Sciatic nerve (tissue), 2 donors: Measurements from ENCODE around the gene PCNX2. TPM values are rescaled to one million over a fixed set of nuclear protein-coding genes. Genes with fewer than 3 reads are reported as not detected.

Source experiments
- ATAC-seq: fragments of 200-7000 bp; cut with Tn5 transposase; one replicate; pipeline ENCODE4 v1.9.1; 2020; ENCODE audit warnings: mild to moderate bottlenecking, moderate library complexity
- DNase-seq: peaks from one replicate; pipeline ENCODE4 v3.0.0-alpha.2; 2020; ENCODE audit warnings: low spot score
- intact Hi-C: fragments of 100-400 bp; cut with DNase I; formaldehyde crosslinking; loops from one replicate; pipeline ENCODE4 v1.14.2; 2022
- total RNA-seq: library from RNA; stranded (reverse); fragmentation: NEBNext Ultra II Directional; extraction: Animal tissue kit (Norgen Biotek cat#: 25700); gene quantifications from one replicate; pipeline ENCODE4 v1.2.1, GENCODE V29; 2021
- donor health status: DM: no; HTN: no; CAD: no.
- donor health status: DM: no; HTN: no; CAD: no.

Gene PCNX2
- total RNA-seq, 1 donor from 2014 or later: 16.2 TPM

GRCh38 chr1:233269656-233270055, 25.9 kb downstream of the PCNX2 start:
- intact Hi-C loops: no loop called here
- DNase-seq: no peak
- ATAC-seq: no peak

DNA sequence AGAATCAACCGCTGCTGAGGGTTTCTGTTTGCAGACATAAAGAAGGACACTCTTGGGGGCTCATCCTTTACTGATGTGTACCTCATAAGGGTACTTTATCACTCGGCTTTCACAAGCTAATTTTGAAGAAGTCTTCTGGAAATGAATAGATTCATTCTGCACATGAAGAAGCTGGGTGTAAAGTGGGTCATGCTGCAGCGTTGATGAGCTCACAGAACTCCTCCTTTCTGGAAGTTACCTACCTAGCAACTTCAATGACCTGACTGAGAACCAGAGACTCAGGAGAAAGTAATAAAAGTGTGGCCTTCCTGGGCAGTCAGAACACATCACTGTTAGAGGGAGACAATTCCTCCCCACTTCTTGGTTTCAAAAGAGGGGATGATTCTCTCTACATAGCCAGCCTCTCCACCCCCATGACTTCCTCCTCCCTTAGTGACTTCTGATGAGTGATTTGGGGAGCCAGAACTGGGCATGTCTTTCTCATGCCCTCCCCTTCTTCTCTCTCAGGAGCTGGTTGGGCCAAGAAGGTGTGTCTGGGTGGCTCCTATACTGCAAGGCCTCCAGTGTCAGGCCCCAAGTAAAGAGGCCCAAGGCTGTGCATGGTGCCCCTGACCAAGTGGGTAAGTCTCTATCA, 27.0 kb downstream of the PCNX2 start:
- DNase-seq (no peak), ATAC-seq (no peak)
- intact Hi-C loops: no loop called here

DNA sequence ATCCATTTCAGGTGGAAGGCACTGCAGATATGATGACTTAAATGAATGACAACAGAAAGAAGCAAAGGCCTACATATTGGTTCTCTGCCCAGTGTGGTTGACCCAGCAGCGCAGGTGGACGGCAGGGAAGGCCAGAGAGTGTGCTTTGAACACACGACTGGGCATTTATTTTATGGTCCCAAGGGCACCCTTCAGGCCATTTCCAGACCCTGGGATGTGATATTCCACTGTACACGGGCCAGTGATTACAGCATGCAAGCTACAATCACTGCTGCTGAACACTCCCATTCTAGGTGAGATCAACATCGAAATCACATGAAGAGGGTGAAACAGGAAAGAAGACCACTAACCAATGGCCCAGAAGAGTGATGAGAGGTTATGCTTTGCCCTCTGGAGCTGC, 33.8 kb downstream of the PCNX2 start:
- intact Hi-C loops: no loop called here
- no peak for DNase-seq
- ATAC-seq: no peak

DNA sequence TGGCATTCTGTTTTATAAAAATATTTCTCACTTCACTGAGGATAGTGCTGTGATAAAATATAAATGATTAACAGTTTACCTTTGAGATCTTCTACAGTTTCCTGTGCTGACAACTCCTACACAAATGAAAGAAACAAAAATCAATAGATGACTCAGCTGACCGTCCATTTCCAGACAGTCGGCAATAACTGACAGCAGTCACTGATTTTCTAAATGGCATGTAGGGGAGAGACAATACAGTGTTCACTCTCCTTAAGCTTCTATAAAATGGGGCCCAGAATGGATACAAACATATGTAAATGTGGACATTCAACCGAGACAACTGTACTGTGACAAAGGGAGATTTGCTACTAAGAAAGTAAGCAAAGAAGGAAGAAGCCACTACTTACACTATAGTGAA, 34.3 kb downstream of the PCNX2 start:
- DNase-seq (no peak), ATAC-seq (no peak)
- intact Hi-C loops: no loop called here

- intact Hi-C loops: no loop called here
- no peak for ATAC-seq
- no peak for DNase-seq
Observed at GRCh38 chr1:233257786-233258185, 37.7 kb downstream of the PCNX2 start.

GRCh38 chr1:233256789-233257188, 38.7 kb downstream of the PCNX2 start:
- intact Hi-C loops: no loop called here
- ATAC-seq (no peak), DNase-seq (no peak)

GRCh38 chr1:233256191-233256590, 39.3 kb downstream of the PCNX2 start:
- intact Hi-C loops: no loop called here
- DNase-seq (no peak), ATAC-seq (no peak)

GRCh38 chr1:233255145-233255544, 40.4 kb downstream of the PCNX2 start:
- ATAC-seq: no peak
- intact Hi-C loops: no loop called here

DNA sequence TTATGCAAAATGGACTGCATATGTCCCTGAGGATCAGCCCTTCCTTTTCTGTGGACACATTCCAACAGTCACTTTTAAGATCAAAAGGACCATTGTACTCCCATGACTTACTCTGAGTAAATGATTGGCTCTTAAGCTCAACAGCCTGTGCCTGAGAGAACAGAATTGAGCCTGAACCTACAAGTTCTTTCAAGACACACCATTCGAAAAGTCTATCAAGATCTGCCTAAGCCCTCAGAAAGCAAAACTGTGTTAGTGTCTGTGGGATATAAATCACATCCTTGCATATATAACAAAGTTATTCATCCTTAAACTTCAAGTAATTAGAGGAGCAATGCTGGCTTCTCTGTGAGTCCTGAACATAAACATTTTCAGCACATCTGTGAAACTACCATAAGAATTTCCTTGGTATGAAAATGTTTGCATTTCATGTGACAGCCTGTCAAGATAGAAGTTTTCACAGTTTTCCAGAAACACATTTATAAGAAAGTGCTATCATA, 41.6 kb downstream of the PCNX2 start:
- ATAC-seq (peak; percentile 59), DNase-seq (no peak)
- intact Hi-C loops: no loop called here

More at GRCh38 chr1:233255145-233255544, 40.4 kb downstream of the PCNX2 start:
- DNase-seq: no peak

DNA sequence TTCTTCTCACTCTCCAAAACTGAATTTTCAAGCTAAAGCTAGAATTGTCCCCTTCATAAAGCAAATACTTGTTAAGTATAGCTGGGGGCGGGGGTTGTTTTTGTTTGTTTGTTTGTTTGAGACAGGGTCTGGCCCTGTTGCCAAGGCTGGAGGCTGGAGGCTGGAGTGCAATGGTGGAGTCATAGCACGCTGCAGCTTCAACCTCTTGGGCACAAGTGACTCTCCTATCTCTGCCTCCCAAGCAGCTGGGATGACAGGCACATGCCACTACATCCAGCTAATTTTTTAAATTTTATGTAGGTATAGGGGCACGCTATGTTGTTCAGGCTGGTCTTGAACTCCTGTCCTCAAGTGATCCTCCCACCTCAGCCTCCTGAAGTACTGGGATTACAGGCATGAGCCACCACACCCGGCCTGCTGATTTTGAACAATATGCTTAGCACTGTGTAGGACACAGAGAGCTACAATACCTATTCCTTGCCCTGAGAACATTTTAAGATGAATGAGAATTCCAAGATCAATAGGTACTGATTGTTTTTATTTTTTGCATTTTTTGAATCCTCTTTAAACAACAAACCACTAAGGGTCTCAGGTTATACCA, 42.2 kb downstream of the PCNX2 start:
- DNase-seq (no peak), ATAC-seq (peak; percentile 15)
- intact Hi-C loops: no loop called here

GRCh38 chr1:233252441-233252840, 43.1 kb downstream of the PCNX2 start:
- DNase-seq (no peak), ATAC-seq (peak; percentile 75)
- intact Hi-C loops: no loop called here

GRCh38 chr1:233251201-233251720, 44.3 kb downstream of the PCNX2 start:
- intact Hi-C loops: no loop called here
- no peak for DNase-seq
- no peak for ATAC-seq

DNA sequence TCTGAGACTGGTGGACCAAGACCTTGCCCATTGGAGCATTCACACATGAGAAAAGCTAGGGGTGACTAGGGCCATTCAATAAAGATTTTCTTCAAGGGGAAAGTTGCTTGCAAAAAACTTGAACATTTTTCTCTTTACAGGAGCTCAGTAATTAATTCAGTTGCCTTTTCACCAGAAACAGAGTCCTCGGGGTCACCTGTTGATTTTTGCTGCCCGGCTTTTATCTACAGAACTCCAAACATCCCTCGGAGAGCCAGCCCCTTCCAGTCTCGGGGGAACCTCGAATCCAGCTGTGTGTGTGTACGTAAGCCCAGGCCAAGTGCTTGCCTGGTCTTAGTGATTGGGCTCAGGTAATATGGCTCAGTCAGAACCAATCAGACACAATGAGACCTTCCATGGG, 47.5 kb downstream of the PCNX2 start:
- ATAC-seq: no peak
- intact Hi-C loops: loop anchor here (10.0 kb wide), 1 partner anchor 613 kb away; the partner anchor contains the start of gene SIPA1L2

GRCh38 chr1:233246965-233247364, 48.6 kb downstream of the PCNX2 start:
- intact Hi-C loops: loop anchor here (10.0 kb wide), 1 partner anchor 612 kb away; the partner anchor contains the start of gene SIPA1L2
- no peak for ATAC-seq
- no peak for DNase-seq

More for the DNA sequence above, 47.5 kb downstream of the PCNX2 start:
- DNase-seq: no peak

GRCh38 chr1:233245191-233245765, 50.2 kb downstream of the PCNX2 start:
- DNase-seq: no peak
- ATAC-seq: no peak
- intact Hi-C loops: loop anchor here (10.0 kb wide), 1 partner anchor 610 kb away; the partner anchor contains the start of gene SIPA1L2

- ATAC-seq (no peak), DNase-seq (no peak)
- intact Hi-C loops: loop anchor here (10.0 kb wide), 1 partner anchor 609 kb away; the partner anchor contains the start of gene SIPA1L2
Observed at GRCh38 chr1:233244183-233244582, 51.3 kb downstream of the PCNX2 start.

GRCh38 chr1:233242827-233243483, 52.6 kb downstream of the PCNX2 start:
- DNase-seq (no peak), ATAC-seq (no peak)
- intact Hi-C loops: loop anchor here (10.0 kb wide), 1 partner anchor 608 kb away; the partner anchor contains the start of gene SIPA1L2

DNA sequence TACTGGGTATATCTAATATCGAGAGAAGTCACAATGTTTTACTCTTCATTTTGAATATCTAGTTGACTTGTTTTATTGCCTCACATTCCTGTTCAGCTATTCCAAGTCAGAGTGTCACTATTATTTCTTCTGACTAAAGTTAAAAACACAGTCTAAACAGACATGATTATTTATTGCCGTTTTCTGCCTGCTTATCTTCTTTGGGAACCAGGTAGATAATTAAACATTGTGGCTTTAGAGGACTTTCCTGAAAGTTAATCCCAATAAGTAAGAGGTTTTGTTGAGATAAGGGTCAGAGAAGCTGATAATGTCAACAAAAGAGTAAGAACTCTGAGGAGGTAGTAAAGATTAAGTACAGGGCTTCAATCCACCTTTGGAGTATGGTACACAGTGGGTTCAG, 53.8 kb downstream of the PCNX2 start:
- intact Hi-C loops: loop anchor here (10.0 kb wide), 1 partner anchor 607 kb away; the partner anchor contains the start of gene SIPA1L2
- no peak for ATAC-seq
- no peak for DNase-seq
